Stimulated activated CD4-positive, alpha-beta T cell treated with anti-CD3 and anti-CD28 coated beads, TNF-alpha, amount 100 ng/mL, for 4 hours (primary cell): ENCODE data around the gene RNU6-8.

ENCODE experiments used
- DNase-seq, 3 experiments: peaks; one replicate each; pipeline ENCODE4 v3.0.0-alpha.2; 2020; ENCODE audit warnings: low read depth in 3 of 3

The RNU6-8 gene

GRCh38 chr14:32205554-32205953 is 2.5 kb upstream of the RNU6-8 start:
- DNase-seq = no peak

GRCh38 chr14:32203928-32204357 is 874 bp upstream of the RNU6-8 start:
- DNase-seq = peak in 1 of 3 experiments; percentile 5

GRCh38 chr14:32202491-32202997 is 525 bp downstream of the RNU6-8 start:
- no peak for DNase-seq

- no peak for DNase-seq
Measured at GRCh38 chr14:32201816-32202490, 1.1 kb downstream of the RNU6-8 start, which contains the start of gene RNU6-7. Gene RNU6-7, plus strand, starts transcription at chr14:32202045.

GRCh38 chr14:32201193-32201815 is 1.8 kb downstream of the RNU6-8 start:
- peak; percentile 58 to 60 (median 59) for DNase-seq

- no peak for DNase-seq
Measured at GRCh38 chr14:32200368-32201192, 2.5 kb downstream of the RNU6-8 start.

- DNase-seq = no peak
Measured at GRCh38 chr14:32197919-32198318, 5.2 kb downstream of the RNU6-8 start.

- no peak for DNase-seq
Measured at GRCh38 chr14:32195636-32196035, 7.4 kb downstream of the RNU6-8 start.

- DNase-seq = no peak
Measured at GRCh38 chr14:32193532-32193931, 9.5 kb downstream of the RNU6-8 start.

- DNase-seq = no peak
Measured at GRCh38 chr14:32192712-32193373, 10.2 kb downstream of the RNU6-8 start.

- no peak for DNase-seq
Measured at GRCh38 chr14:32190673-32191072, 12.4 kb downstream of the RNU6-8 start.

GRCh38 chr14:32189811-32190210 is 13.3 kb downstream of the RNU6-8 start:
- DNase-seq = no peak

- DNase-seq = no peak
Measured at GRCh38 chr14:32186248-32186647, 16.8 kb downstream of the RNU6-8 start.

GRCh38 chr14:32185097-32185496 is 18.0 kb downstream of the RNU6-8 start:
- no peak for DNase-seq

GRCh38 chr14:32183151-32184058 is 19.7 kb downstream of the RNU6-8 start:
- DNase-seq = no peak

- DNase-seq = no peak
Measured at GRCh38 chr14:32171469-32171868, 31.6 kb downstream of the RNU6-8 start.

GRCh38 chr14:32169191-32169590 is 33.9 kb downstream of the RNU6-8 start:
- DNase-seq = no peak

- no peak for DNase-seq
Measured at GRCh38 chr14:32167907-32168306, 35.2 kb downstream of the RNU6-8 start.

- DNase-seq = no peak
Measured at GRCh38 chr14:32166924-32167323, 36.1 kb downstream of the RNU6-8 start.

GRCh38 chr14:32166029-32166428 is 37.0 kb downstream of the RNU6-8 start:
- no peak for DNase-seq
